Neural cell (in vitro differentiated cells): ENCODE data around the gene LMLN.

ENCODE experiments used
- CTCF ChIP-seq: fragments of 450-650 bp; IDR thresholded peaks from 2 replicates; pipeline ENCODE4 v1.5.1; 2014; ENCODE audit warnings: antibody characterized with exemption, mild to moderate bottlenecking, moderate library complexity; ENCODE audit not compliant: poor library complexity, severe bottlenecking
- EP300 ChIP-seq: fragments of 450-650 bp; conservative IDR thresholded peaks from 2 replicates; pipeline ENCODE4 v1.6.1; 2014; ENCODE audit warnings: antibody characterized with exemption, mild to moderate bottlenecking, moderate library complexity; ENCODE audit not compliant: poor library complexity, severe bottlenecking
- EZH2 ChIP-seq: fragments of 200-600, 300-800 bp; shearing (Covaris generic), sonication (generic); IDR thresholded peaks from 2 replicates; pipeline ENCODE4 v1.6.1; 2014; ENCODE audit warnings: antibody characterized with exemption, low read length, borderline replicate concordance, mild to moderate bottlenecking; ENCODE audit not compliant: insufficient read depth, poor library complexity, severe bottlenecking
- MXI1 ChIP-seq: fragments of 450-650 bp; conservative IDR thresholded peaks from 2 replicates; pipeline ENCODE4 v1.6.1; 2014; ENCODE audit warnings: antibody characterized with exemption, mild to moderate bottlenecking; ENCODE audit not compliant: poor library complexity, severe bottlenecking
- POLR2AphosphoS5 ChIP-seq: IDR thresholded peaks from 2 replicates; pipeline ENCODE4 v1.6.1; 2012
- RAD21 ChIP-seq: fragments of 450-650 bp; conservative IDR thresholded peaks from 2 replicates; pipeline ENCODE4 v1.6.1; 2014; ENCODE audit warnings: antibody characterized with exemption, mild to moderate bottlenecking, moderate library complexity
- REST ChIP-seq: IDR thresholded peaks from 2 replicates; pipeline ENCODE4 v1.6.1; 2012; ENCODE audit warnings: borderline replicate concordance
- SMC3 ChIP-seq: fragments of 450-650 bp; conservative IDR thresholded peaks from 2 replicates; pipeline ENCODE4 v1.6.1; 2014; ENCODE audit warnings: antibody characterized with exemption, mild to moderate bottlenecking, moderate library complexity; ENCODE audit not compliant: poor library complexity
- TAF1 ChIP-seq: IDR thresholded peaks from 2 replicates; pipeline ENCODE4 v1.6.1; 2012; ENCODE audit warnings: low read depth

- TF ChIP-seq EP300 (no peak), EZH2 (no peak), REST (peak; percentile 14), CTCF (no peak), SMC3 (no peak), MXI1 (no peak), POLR2AphosphoS5 (no peak), RAD21 (no peak), TAF1 (peak; percentile 34)
Observed at GRCh38 chr3:197959500-197959890, 522 bp upstream of the LMLN start.
